ENCODE data around the gene RAB20. TPM values are rescaled to one million over a fixed set of nuclear protein-coding genes. Genes with fewer than 3 reads are reported as not detected.
A peak's percentile ranks its signal among the peaks of the same experiment; 100 is the strongest.

Gene RAB20
- total RNA-seq, 1 donor from 2014 or later = 10.0 TPM

- Mint-ChIP-seq H3K4me1 (ENCODE audit: unreplicated experiment) (no peaks in the 10 kb centered on the region), H3K9me3 (ENCODE audit: unreplicated experiment) (no peaks in the 10 kb centered on the region), H3K27ac (ENCODE audit: unreplicated experiment) (peak overlapping the region; percentile 47), H3K4me3 (ENCODE audit: unreplicated experiment) (no peak overlapping the region), H3K36me3 (ENCODE audit: unreplicated experiment) (peaks cover 62% of the 10 kb centered on the region), H3K27me3 (ENCODE audit: unreplicated experiment) (no peaks in the 10 kb centered on the region)
- no peak for TF ChIP-seq CTCF (IDR thresholded peaks at IDR 0.05)
- no peak for DNase-seq (ENCODE audit: extremely low spot score, unreplicated experiment)
Measured at GRCh38 chr13:110479215-110479545, 82.3 kb downstream of the RAB20 start.

- H3K4me1 Mint-ChIP-seq (ENCODE audit: unreplicated experiment) = no peaks in the 10 kb centered on the region
- no peak for TF ChIP-seq CTCF (IDR thresholded peaks at IDR 0.05)
- no peak overlapping the region for H3K4me3 Mint-ChIP-seq (ENCODE audit: unreplicated experiment)
- H3K27me3 Mint-ChIP-seq (ENCODE audit: unreplicated experiment) = no peaks in the 10 kb centered on the region
- no peaks in the 10 kb centered on the region for H3K9me3 Mint-ChIP-seq (ENCODE audit: unreplicated experiment)
- DNase-seq (ENCODE audit: extremely low spot score, unreplicated experiment) = no peak
- H3K27ac Mint-ChIP-seq (ENCODE audit: unreplicated experiment) = peak overlapping the region; percentile 58
- peaks cover 62% of the 10 kb centered on the region for H3K36me3 Mint-ChIP-seq (ENCODE audit: unreplicated experiment)
Measured at GRCh38 chr13:110478405-110479214, 82.9 kb downstream of the RAB20 start.

- Mint-ChIP-seq H3K36me3 (ENCODE audit: unreplicated experiment) (peaks cover 59% of the 10 kb centered on the region), H3K27ac (ENCODE audit: unreplicated experiment) (peak overlapping the region; percentile 58), H3K27me3 (ENCODE audit: unreplicated experiment) (no peaks in the 10 kb centered on the region), H3K9me3 (ENCODE audit: unreplicated experiment) (no peaks in the 10 kb centered on the region), H3K4me3 (ENCODE audit: unreplicated experiment) (no peak overlapping the region), H3K4me1 (ENCODE audit: unreplicated experiment) (no peaks in the 10 kb centered on the region)
- no peak for TF ChIP-seq CTCF (IDR thresholded peaks at IDR 0.05)
- DNase-seq (ENCODE audit: extremely low spot score, unreplicated experiment) = no peak
Measured at GRCh38 chr13:110477706-110478245, 83.7 kb downstream of the RAB20 start.

GRCh38 chr13:110476220-110476617 is 85.3 kb downstream of the RAB20 start:
- no peak for TF ChIP-seq CTCF (IDR thresholded peaks at IDR 0.05)
- Mint-ChIP-seq H3K27me3 (ENCODE audit: unreplicated experiment) (no peaks in the 10 kb centered on the region), H3K27ac (ENCODE audit: unreplicated experiment) (no peak overlapping the region), H3K36me3 (ENCODE audit: unreplicated experiment) (peaks cover 56% of the 10 kb centered on the region), H3K9me3 (ENCODE audit: unreplicated experiment) (no peaks in the 10 kb centered on the region), H3K4me3 (ENCODE audit: unreplicated experiment) (no peak overlapping the region), H3K4me1 (ENCODE audit: unreplicated experiment) (peaks cover 5% of the 10 kb centered on the region)
- DNase-seq (ENCODE audit: extremely low spot score, unreplicated experiment) = no peak

- no peak for TF ChIP-seq CTCF (IDR thresholded peaks at IDR 0.05)
- Mint-ChIP-seq H3K4me3 (ENCODE audit: unreplicated experiment) (no peak overlapping the region), H3K9me3 (ENCODE audit: unreplicated experiment) (no peaks in the 10 kb centered on the region), H3K27me3 (ENCODE audit: unreplicated experiment) (no peaks in the 10 kb centered on the region), H3K36me3 (ENCODE audit: unreplicated experiment) (peaks cover 61% of the 10 kb centered on the region), H3K27ac (ENCODE audit: unreplicated experiment) (no peak overlapping the region), H3K4me1 (ENCODE audit: unreplicated experiment) (peaks cover 10% of the 10 kb centered on the region)
- no peak for DNase-seq (ENCODE audit: extremely low spot score, unreplicated experiment)
Measured at GRCh38 chr13:110475550-110476219, 85.8 kb downstream of the RAB20 start.
